A549 treated with dexamethasone at 1 μM for 4 hours (cell line): Measurements from ENCODE around the gene UNC119. TPM values are rescaled to one million over a fixed set of nuclear protein-coding genes. Genes with fewer than 3 reads are reported as not detected.

Experiments used
- total RNA-seq: library from RNA; stranded (reverse); fragments of 200-300 nt; extraction: Qiagen RNA extraction; gene quantifications from 5 replicates; pipeline ENCODE4 v1.2.3, GENCODE V29; 2022

Gene UNC119
- 21.9 to 31.8 TPM (median 29.0 TPM) in 5 replicates for total RNA-seq

DNA sequence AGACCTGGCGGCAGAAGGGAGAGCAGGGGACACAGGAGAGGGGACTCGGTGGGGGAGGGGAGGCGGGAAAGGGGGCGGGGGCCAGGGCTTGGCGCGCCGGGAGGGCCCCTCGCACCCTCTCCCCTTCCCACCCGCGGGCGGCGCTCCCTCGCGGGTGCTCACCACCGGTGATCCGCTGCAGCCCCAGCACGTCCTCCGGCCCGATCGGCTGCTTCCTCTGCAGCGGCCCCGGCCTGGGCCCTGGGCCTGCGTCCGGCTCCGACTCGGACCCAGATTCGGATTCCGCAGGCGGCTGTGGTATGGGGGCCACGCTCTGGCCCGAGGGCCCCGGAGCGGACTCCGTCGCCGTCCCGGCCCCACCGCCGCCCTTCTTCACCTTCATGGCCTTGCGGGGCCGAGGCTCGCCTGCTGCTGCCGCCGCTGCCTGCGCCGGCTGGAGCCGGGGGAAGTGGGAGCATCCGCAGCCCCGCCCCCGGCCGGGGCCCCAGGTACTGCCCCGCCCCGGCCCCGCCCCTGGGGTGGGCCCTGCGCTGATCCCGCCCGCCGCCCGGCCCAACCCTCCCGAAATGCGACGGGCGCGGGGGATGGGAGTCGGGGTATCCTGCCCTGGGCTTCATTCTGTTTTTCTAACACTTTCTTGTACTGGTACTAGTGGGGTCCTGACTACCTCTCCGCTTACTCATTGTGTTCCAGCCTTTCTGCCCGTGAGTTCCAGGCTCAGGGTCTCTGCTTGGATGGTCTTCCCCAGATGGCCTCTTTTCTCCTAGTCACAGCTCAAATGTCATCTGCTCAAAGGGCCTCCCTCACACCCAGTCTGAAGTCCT lies at the start of gene UNC119:
UNC119 (minus strand) TSS at position 449 of the 824 bp plus-strand sequence; CDS start at position 382, 67 bp downstream.

DNA sequence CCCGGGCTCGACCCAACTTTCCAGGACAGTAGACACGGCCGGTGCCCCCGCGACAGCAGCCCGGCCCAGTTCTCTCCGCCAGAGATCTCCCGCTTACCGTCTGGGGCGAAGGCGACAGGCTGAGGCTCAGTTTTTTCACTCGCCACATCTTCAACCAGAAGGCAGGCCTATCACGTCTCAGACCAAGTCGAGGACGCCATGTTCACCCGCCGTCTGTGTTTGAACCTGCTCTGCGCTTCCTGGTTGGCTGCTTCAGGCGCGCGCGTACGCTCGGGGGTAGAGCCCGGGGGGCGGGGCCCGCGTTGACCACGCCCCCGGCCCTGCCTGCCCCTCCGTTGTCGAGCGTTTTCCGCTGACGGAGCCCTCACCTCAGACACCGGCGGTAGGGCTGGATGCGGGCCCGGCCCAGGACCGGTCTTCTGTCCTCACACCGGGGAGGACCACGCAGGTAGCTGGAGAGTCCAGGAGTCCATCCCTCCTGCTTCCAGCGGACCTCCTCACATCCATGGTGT lies 46.4 kb upstream of the UNC119 start, which contains the start of gene SPAG5:
SPAG5 (minus strand) TSS at position 227 of the 512 bp plus-strand sequence; CDS start at position 148, 79 bp downstream.

DNA sequence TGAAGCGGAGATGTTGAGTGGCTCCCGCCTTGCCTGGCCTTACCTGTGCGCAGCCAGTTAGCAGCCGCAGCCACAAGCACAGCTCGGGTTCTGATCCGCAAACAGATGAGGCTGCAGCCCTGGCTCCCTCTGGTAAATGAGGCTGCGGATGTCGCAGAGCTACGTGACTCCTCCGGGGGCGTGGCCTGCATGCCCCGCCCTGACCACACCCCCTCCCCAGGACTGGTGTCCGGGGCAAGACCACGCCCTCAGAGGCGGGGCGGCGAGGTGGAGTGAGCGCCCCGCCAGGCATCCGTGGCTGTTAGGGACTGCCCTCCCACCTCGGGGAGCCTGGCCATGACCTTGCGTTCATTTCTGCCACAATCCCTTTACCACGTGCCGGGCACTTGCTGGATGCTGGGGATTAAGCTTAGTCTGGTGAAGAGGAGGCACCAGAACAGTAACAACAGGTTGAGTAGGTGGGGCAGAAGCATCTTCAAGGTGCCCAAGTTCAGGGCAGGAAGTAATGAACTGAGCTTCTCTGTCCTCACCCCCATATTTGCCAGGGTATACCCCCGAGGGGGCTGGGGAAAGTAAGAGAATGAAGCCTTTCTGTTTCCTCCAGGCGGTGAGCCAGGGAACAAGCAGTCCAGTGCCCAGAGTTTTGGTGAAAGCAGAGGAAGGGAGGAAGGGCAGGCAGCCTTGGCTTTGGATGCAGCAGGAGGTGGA lies 24.5 kb upstream of the UNC119 start, which contains the start of gene ALDOC:
ALDOC (minus strand) TSS at position 138 of the 708 bp plus-strand sequence. CDS start 1,363 bp downstream, outside the sequence.

GRCh38 chr17:28571361-28572122 lies 19.1 kb upstream of the UNC119 start, which contains the start of gene PIGS:
Gene PIGS (minus strand): TSS chr17:28571524. CDS start chr17:28571496, 28 bp downstream.

DNA sequence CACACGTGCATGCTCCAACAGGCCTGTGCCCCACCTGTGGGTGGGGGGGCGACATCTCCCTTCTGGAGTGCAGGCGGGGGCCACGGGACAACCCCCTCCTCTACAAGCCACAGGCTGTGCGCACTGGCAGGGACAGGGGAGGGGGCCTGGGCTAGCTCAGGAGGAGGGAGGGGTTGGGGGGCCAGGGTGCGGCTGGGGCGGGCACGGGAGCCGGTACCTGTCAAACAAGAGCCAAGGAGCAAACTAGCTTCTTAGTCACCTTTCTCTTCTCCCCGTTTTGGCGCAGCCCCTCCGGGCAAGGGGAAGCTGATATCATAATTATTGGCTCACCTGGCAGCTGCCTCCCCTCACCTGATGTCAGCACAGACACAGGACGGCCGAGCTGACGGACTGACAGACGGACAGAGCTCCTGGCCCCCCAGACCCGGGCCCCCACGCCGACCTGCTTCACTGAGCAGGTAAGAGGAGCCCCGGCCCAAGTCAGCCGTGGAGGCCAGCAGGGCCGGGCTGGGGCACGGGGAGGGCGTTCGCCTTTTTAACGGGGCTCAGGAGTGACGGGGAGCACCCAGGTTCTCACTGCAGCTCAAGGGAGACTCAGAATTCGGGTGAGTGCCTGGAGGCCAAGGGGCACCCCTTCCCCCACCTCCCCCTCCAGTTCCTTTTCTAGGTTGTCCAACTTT lies 46.3 kb downstream of the UNC119 start, which contains the start of gene FOXN1:
FOXN1 (plus strand) TSS at position 363 of the 680 bp plus-strand sequence. CDS start 17,622 bp downstream, outside the sequence.

Other genes starting within 250 kb of the UNC119 start
- 44.9 to 56.4 TPM (median 51.5 TPM) in 5 replicates for gene TMEM97, start 233.4 kb downstream of the UNC119 start, total RNA-seq
- gene IFT20, start 217.2 kb downstream of the UNC119 start, total RNA-seq, result 45.8 to 50.6 TPM (median 47.7 TPM) in 5 replicates
- 40.3 to 55.6 TPM (median 51.0 TPM) in 5 replicates for gene TNFAIP1, start 216.9 kb downstream of the UNC119 start, total RNA-seq
- 144 to 174 TPM (median 169 TPM) in 5 replicates for gene POLDIP2, start 195.1 kb downstream of the UNC119 start, total RNA-seq
- not detected in 5 replicates for gene SEBOX, start 187.4 kb downstream of the UNC119 start, total RNA-seq
- gene VTN, start 182.3 kb downstream of the UNC119 start, total RNA-seq, result 15.3 to 21.2 TPM (median 19.1 TPM) in 5 replicates
- 3.7 to 6.7 TPM (median 5.4 TPM) in 5 replicates for gene SARM1, start 180.9 kb downstream of the UNC119 start, total RNA-seq
- 14.3 to 19.8 TPM (median 19.4 TPM) in 5 replicates for gene SLC46A1, start 146.4 kb downstream of the UNC119 start, total RNA-seq
- gene SLC13A2, start 79.0 kb downstream of the UNC119 start, total RNA-seq, result 0.07 to 0.20 TPM (median 0.12 TPM) in 5 replicates
- gene FOXN1, start 46.3 kb downstream of the UNC119 start, total RNA-seq, result 0.02 to 0.03 TPM (median 0.02 TPM) in 3 of 5 replicates, not detected in the others
- gene PIGS, start 18.9 kb upstream of the UNC119 start, total RNA-seq, result 54.1 to 65.1 TPM (median 60.5 TPM) in 5 replicates
- 1.4 to 2.5 TPM (median 2.0 TPM) in 5 replicates for gene ALDOC, start 24.3 kb upstream of the UNC119 start, total RNA-seq
- 64.8 to 73.8 TPM (median 69.0 TPM) in 5 replicates for gene SPAG5, start 46.4 kb upstream of the UNC119 start, total RNA-seq
- 1.8 to 5.6 TPM (median 4.3 TPM) in 5 replicates for gene RSKR, start 61.6 kb upstream of the UNC119 start, total RNA-seq
- gene BLTP2, start 92.5 kb upstream of the UNC119 start, total RNA-seq, result 58.8 to 74.2 TPM (median 69.1 TPM) in 5 replicates
- 75.2 to 84.3 TPM (median 77.7 TPM) in 5 replicates for gene SDF2, start 109.3 kb upstream of the UNC119 start, total RNA-seq
- 56.8 to 83.6 TPM (median 78.1 TPM) in 5 replicates for gene SUPT6H, start 109.6 kb upstream of the UNC119 start, total RNA-seq
- gene PROCA1, start 159.3 kb upstream of the UNC119 start, total RNA-seq, result 0.87 to 1.6 TPM (median 1.4 TPM) in 5 replicates
- gene RAB34, start 165.2 kb upstream of the UNC119 start, total RNA-seq, result 192 to 231 TPM (median 217 TPM) in 5 replicates
- 1,532 to 2,344 TPM (median 1,598 TPM) in 5 replicates for gene RPL23A, start 167.4 kb upstream of the UNC119 start, total RNA-seq
- 27.5 to 45.5 TPM (median 40.7 TPM) in 5 replicates for gene TLCD1, start 173.6 kb upstream of the UNC119 start, total RNA-seq
- gene NEK8, start 176.2 kb upstream of the UNC119 start, total RNA-seq, result 2.5 to 3.9 TPM (median 3.7 TPM) in 5 replicates
- gene TRAF4, start 191.4 kb upstream of the UNC119 start, total RNA-seq, result 46.2 to 72.9 TPM (median 69.6 TPM) in 5 replicates